PC-9 (cell line): ENCODE data around the gene RMC1. TPM values are rescaled to one million over a fixed set of nuclear protein-coding genes. Genes with fewer than 3 reads are reported as not detected.
"Not testable (repeated sequence)": the region's sequence is repeated elsewhere in the genome, so short reads cannot be mapped to it uniquely, and the experiment has no call there.

ENCODE experiments used
- BruUV-seq: library from RNA; stranded (reverse); fragments of 400-500 nt; replicated peaks from 2 replicates; lab custom pipeline; 2021; lab: Mats Ljungman, UMichigan
- CTCF ChIA-PET: fragments of 300-600 bp; sonication (Branson Sonifier 250); formaldehyde crosslinking; loops from one replicate; lab custom pipeline; 2022; ENCODE audit warnings: antibody characterized with exemption; lab: Charles Lee
- POLR2A ChIA-PET: fragments of 300-600 bp; sonication (Branson Sonifier 250); formaldehyde crosslinking; loops from one replicate; lab custom pipeline; 2022; ENCODE audit warnings: antibody characterized with exemption; ENCODE audit not compliant: unreplicated experiment; lab: Charles Lee
- DNase-seq, 2 experiments: peaks; one replicate each; pipeline versions ENCODE4 v3.0.0 to v3.0.0-alpha.2; 2015 to 2022; ENCODE audit warnings: mixed read lengths in 1 of 2
- H2AFZ ChIP-seq: fragments of 200-600 bp; sonication (generic); 2 replicates; pipeline ENCODE4 v1.8.1; 2017; ENCODE audit warnings: antibody characterized with exemption
- H3F3A ChIP-seq: fragments of 200-600 bp; sonication (generic); 2 replicates; pipeline ENCODE4 v1.8.1; 2017; ENCODE audit warnings: antibody characterized with exemption, mild to moderate bottlenecking, low read depth; ENCODE audit not compliant: insufficient read depth
- H3K27ac ChIP-seq: fragments of 200-600 bp; sonication (generic); 2 replicates; pipeline ENCODE4 v1.6.1; 2016; ENCODE audit warnings: mixed run types
- H3K27me3 ChIP-seq: fragments of 200-600 bp; sonication (generic); 2 replicates; pipeline ENCODE4 v1.6.1; 2016; ENCODE audit warnings: low read depth, mixed run types; ENCODE audit not compliant: insufficient read depth
- H3K36me3 ChIP-seq: fragments of 200-600 bp; sonication (generic); 2 replicates; pipeline ENCODE4 v1.6.1; 2016; ENCODE audit warnings: low read depth, mixed run types
- H3K4me1 ChIP-seq: fragments of 200-600 bp; sonication (generic); replicated peaks from 2 replicates; pipeline ENCODE4 v1.6.1; 2016; ENCODE audit warnings: mixed run types; ENCODE audit not compliant: insufficient read depth
- H3K4me2 ChIP-seq: fragments of 200-600 bp; sonication (generic); 2 replicates; pipeline ENCODE4 v1.6.1; 2017; ENCODE audit warnings: mixed run types
- H3K4me3 ChIP-seq: fragments of 200-600 bp; sonication (generic); 2 replicates; pipeline ENCODE4 v1.6.1; 2016; ENCODE audit warnings: mixed run types
- H3K79me2 ChIP-seq: fragments of 200-600 bp; sonication (generic); 2 replicates; pipeline ENCODE4 v1.6.1; 2017; ENCODE audit warnings: low read depth, mixed run types
- H3K9me2 ChIP-seq: fragments of 200-600 bp; sonication (generic); 2 replicates; pipeline ENCODE4 v1.8.1; 2017; ENCODE audit warnings: mild to moderate bottlenecking; ENCODE audit not compliant: insufficient read depth
- H3K9me3 ChIP-seq: fragments of 200-600 bp; sonication (generic); 2 replicates; pipeline ENCODE4 v1.8.1; 2016; ENCODE audit warnings: low read depth; ENCODE audit not compliant: insufficient read depth
- H4K20me1 ChIP-seq: fragments of 200-600 bp; sonication (generic); 2 replicates; pipeline ENCODE4 v1.8.1; 2017; ENCODE audit not compliant: insufficient read depth
- CTCF ChIP-seq: fragments of 200-600 bp; sonication (generic); conservative IDR thresholded peaks from 2 replicates; pipeline ENCODE4 v1.6.1; 2017; ENCODE audit warnings: mixed run types, antibody characterized with exemption, mild to moderate bottlenecking, moderate library complexity
- EZH2 ChIP-seq: fragments of 200-600 bp; sonication (generic); IDR thresholded peaks from 2 replicates; pipeline ENCODE4 v1.8.0; 2017; ENCODE audit warnings: antibody characterized with exemption, low read depth
- intact Hi-C: fragments of 100-400 bp; cut with micrococcal nuclease; formaldehyde crosslinking; loops from one replicate; pipeline ENCODE4 v1.10.0; 2022; ENCODE audit not compliant: unreplicated experiment
- total RNA-seq: library from RNA; stranded (reverse); gene quantifications from 2 replicates; pipeline ENCODE4 v1.2.3, GENCODE V29; 2021

The RMC1 gene
- total RNA-seq, 1 experiment from 2014 or later, result 19.6 TPM

GRCh38 chr18:23485386-23485785 lies 17.9 kb upstream of the RMC1 start:
- no TSS peak for BruUV-seq
- Histone ChIP-seq H3K27me3 (no peaks in the 10 kb centered on the region), H3F3A (peaks cover 8% of the 10 kb centered on the region; the same call in 1 of the 2 replicates), H3K4me2 (no peak overlapping the region), H3K79me2 (no peaks in the 10 kb centered on the region), H2AFZ (no peak overlapping the region), H3K4me1 (no peaks in the 10 kb centered on the region), H3K4me3 (no peak overlapping the region), H3K9me3 (no peaks in the 10 kb centered on the region), H3K36me3 (peaks cover 8% of the 10 kb centered on the region; the same call in 1 of the 2 replicates), H3K27ac (no peak overlapping the region), H3K9me2 (no peaks in the 10 kb centered on the region), H4K20me1 (no peaks in the 10 kb centered on the region)
- TF ChIP-seq CTCF (no peak), EZH2 (no peak)
- no peak for DNase-seq
- CTCF ChIA-PET, result no interaction called here
- POLR2A ChIA-PET, result no interaction called here
- intact Hi-C loops, result no loop called here

- Histone ChIP-seq H3K27ac (no peak overlapping the region), H3K36me3 (no peaks in the 10 kb centered on the region), H4K20me1 (no peaks in the 10 kb centered on the region), H3K4me2 (no peak overlapping the region), H3K4me1 (no peaks in the 10 kb centered on the region), H3F3A (peaks cover 4% of the 10 kb centered on the region; the same call in 1 of the 2 replicates), H3K79me2 (no peaks in the 10 kb centered on the region), H3K9me3 (no peaks in the 10 kb centered on the region), H2AFZ (no peak overlapping the region), H3K4me3 (no peak overlapping the region), H3K27me3 (no peaks in the 10 kb centered on the region), H3K9me2 (no peaks in the 10 kb centered on the region)
- intact Hi-C loops, result no loop called here
- TF ChIP-seq CTCF (no peak), EZH2 (no peak)
- DNase-seq, result no peak
- BruUV-seq, result no TSS peak
- ChIA-PET POLR2A (interaction anchor here (0.6 kb wide), 1 partner anchor 11 kb away, joined by 4 read pairs; no protein-coding TSS in a partner anchor), CTCF (no interaction called here)
Observed at GRCh38 chr18:23487738-23488570, 15.4 kb upstream of the RMC1 start.

GRCh38 chr18:23489586-23489985 lies 13.7 kb upstream of the RMC1 start:
- H3K4me2 ChIP-seq, H3K36me3 ChIP-seq, H4K20me1 ChIP-seq, H3K4me3 ChIP-seq, BruUV-seq, H3F3A ChIP-seq, H3K27ac ChIP-seq, H3K9me2 ChIP-seq, H3K27me3 ChIP-seq, DNase-seq, H2AFZ ChIP-seq, POLR2A ChIA-PET, H3K79me2 ChIP-seq, H3K4me1 ChIP-seq, H3K9me3 ChIP-seq, intact Hi-C loops: not testable (repeated sequence)
- CTCF ChIA-PET, result interaction anchor here (0.6 kb wide), 1 partner anchor 254 kb away, joined by 4 read pairs; no protein-coding TSS in a partner anchor
